HFFc6 (cell line): ENCODE results near the gene SPDEF. TPM values are rescaled to one million over a fixed set of nuclear protein-coding genes. Genes with fewer than 3 reads are reported as not detected.

Experiments
- DNase-seq: peaks from one replicate; pipeline ENCODE4 v3.0.0-alpha.2; 2018
- H3K27ac Mint-ChIP-seq: 2 replicates; pipeline ENCODE4 v1.8.0; 2020; ENCODE audit warnings: mild to moderate bottlenecking, mixed read lengths
- H3K27me3 Mint-ChIP-seq: 2 replicates; pipeline ENCODE4 v1.8.0; 2021; ENCODE audit warnings: mild to moderate bottlenecking, moderate library complexity, mixed read lengths; ENCODE audit not compliant: insufficient read depth
- H3K36me3 Mint-ChIP-seq: 2 replicates; pipeline ENCODE4 v1.8.0; 2021; ENCODE audit warnings: low read depth, mixed read lengths
- H3K4me1 Mint-ChIP-seq: 2 replicates; pipeline ENCODE4 v1.8.0; 2020; ENCODE audit warnings: low read depth, mixed read lengths
- H3K4me3 Mint-ChIP-seq: 2 replicates; pipeline ENCODE4 v1.8.0; 2020; ENCODE audit warnings: mild to moderate bottlenecking, moderate library complexity, mixed read lengths
- H3K9me3 Mint-ChIP-seq: 2 replicates; pipeline ENCODE4 v1.8.0; 2020; ENCODE audit warnings: mild to moderate bottlenecking, mixed read lengths
- CTCF ChIP-seq: fragments of 200-600 bp; sonication (generic); IDR thresholded peaks from 2 replicates; pipeline ENCODE4 v1.5.0; 2021; ENCODE audit warnings: antibody characterized with exemption, mild to moderate bottlenecking
- total RNA-seq, 6 experiments: library from RNA; stranded (reverse); fragmentation: NEBNext Ultra II Directional; extraction: Animal tissue kit (Norgen Biotek cat#: 25700); gene quantifications; 2 replicates in 1 of 6; 3 replicates in 5 of 6; pipeline ENCODE4 v1.2.3, GENCODE V29; 2021

Gene SPDEF
- total RNA-seq, 6 experiments from 2014 or later = not detected

- Mint-ChIP-seq H3K27ac (no peak overlapping the region), H3K4me1 (0 out of 2 replicates have a peak, but pooled peaks cover 4% of the 10 kb centered on the region), H3K4me3 (no peak overlapping the region), H3K36me3 (no peaks in the 10 kb centered on the region), H3K27me3 (peaks cover 22% of the 10 kb centered on the region), H3K9me3 (no peaks in the 10 kb centered on the region)
- DNase-seq = no peak
- no peak for TF ChIP-seq CTCF
These were observed 38.2 kb downstream of the SPDEF start for GRCh38 chr6:34517966-34518365.

- H3K4me1 Mint-ChIP-seq = 0 out of 2 replicates have a peak, but pooled peaks cover 4% of the 10 kb centered on the region
- no peak overlapping the region for H3K27ac Mint-ChIP-seq
- no peaks in the 10 kb centered on the region for H3K9me3 Mint-ChIP-seq
- H3K4me3 Mint-ChIP-seq = no peak overlapping the region
- peaks cover 22% of the 10 kb centered on the region for H3K27me3 Mint-ChIP-seq
- no peak for TF ChIP-seq CTCF
- DNase-seq = no peak
- no peaks in the 10 kb centered on the region for H3K36me3 Mint-ChIP-seq
These were observed 38.7 kb downstream of the SPDEF start for GRCh38 chr6:34517461-34517881.

- no peak for DNase-seq
- Mint-ChIP-seq H3K9me3 (no peaks in the 10 kb centered on the region), H3K4me3 (no peak overlapping the region), H3K27me3 (peaks cover 24% of the 10 kb centered on the region), H3K4me1 (0 out of 2 replicates have a peak, but pooled peaks cover 4% of the 10 kb centered on the region), H3K27ac (no peak overlapping the region), H3K36me3 (no peaks in the 10 kb centered on the region)
- TF ChIP-seq CTCF = no peak
These were observed 39.5 kb downstream of the SPDEF start for GRCh38 chr6:34516391-34517324.

- Mint-ChIP-seq H3K4me1 (0 out of 2 replicates have a peak, but pooled peaks cover 4% of the 10 kb centered on the region), H3K9me3 (no peaks in the 10 kb centered on the region), H3K27ac (no peak overlapping the region), H3K27me3 (peaks cover 27% of the 10 kb centered on the region), H3K36me3 (no peaks in the 10 kb centered on the region), H3K4me3 (no peak overlapping the region)
- no peak for TF ChIP-seq CTCF
- DNase-seq = no peak
These were observed 40.4 kb downstream of the SPDEF start for GRCh38 chr6:34515473-34516387.

- peak; percentile 68 for TF ChIP-seq CTCF
- H3K36me3 Mint-ChIP-seq = peaks cover 6% of the 10 kb centered on the region; the same call in 1 of the 2 replicates
- H3K9me3 Mint-ChIP-seq = peaks cover 8% of the 10 kb centered on the region; the same call in 1 of the 2 replicates
- DNase-seq = peak; percentile 61
- H3K27me3 Mint-ChIP-seq = peaks cover 29% of the 10 kb centered on the region
- 0 out of 2 replicates have a peak, but pooled peaks cover 4% of the 10 kb centered on the region for H3K4me1 Mint-ChIP-seq
- H3K27ac Mint-ChIP-seq = no peak overlapping the region
- H3K4me3 Mint-ChIP-seq = no peak overlapping the region
These were observed 41.3 kb downstream of the SPDEF start for GRCh38 chr6:34514593-34515472.
